AG04449 (cell line): ENCODE measurements around the gene PAGE2B.

Experiments
- CTCF ChIA-PET: fragments of 350-600 bp; formaldehyde crosslinking; extraction: SDS; loops from one replicate; lab custom pipeline; 2021; ENCODE audit warnings: antibody characterized with exemption; lab: Yijun Ruan, JAX
- POLR2A ChIA-PET: fragments of 400-600, 350-600 bp; formaldehyde crosslinking; extraction: SDS; loops from one replicate; lab custom pipeline; 2020; ENCODE audit warnings: antibody characterized with exemption, inconsistent platforms; lab: Yijun Ruan, JAX
- DNase-seq: peaks from one replicate; pipeline ENCODE4 v3.0.0-alpha.2; 2010; ENCODE audit warnings: low read depth, low spot score
- H3K4me3 ChIP-seq: 2 replicates; pipeline ENCODE4 v1.5.1; 2011; ENCODE audit warnings: low read depth, mild to moderate bottlenecking, control low read depth, low read length
- TF ChIP-seq, protein P1 (sequence below): IDR thresholded peaks from one replicate; pipeline ENCODE4 v1.5.1; 2011; ENCODE audit warnings: mild to moderate bottlenecking, moderate library complexity, low read length, control low read depth, inconsistent platforms; ENCODE audit not compliant: insufficient read depth; ENCODE audit errors: missing control alignments

Gene PAGE2B, protein sequence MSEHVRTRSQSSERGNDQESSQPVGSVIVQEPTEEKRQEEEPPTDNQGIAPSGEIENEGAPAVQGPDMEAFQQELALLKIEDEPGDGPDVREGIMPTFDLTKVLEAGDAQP

GRCh38 chrX:55074851-55075467, at the start of gene PAGE2B:
PAGE2B (plus strand) TSS chrX:55075030; CDS start chrX:55076042, 1,012 bp downstream.
- H3K4me3 ChIP-seq: no peak within 1 kb of the TSS
- POLR2A ChIA-PET: no interaction called here
- TF ChIP-seq, protein P1, sequence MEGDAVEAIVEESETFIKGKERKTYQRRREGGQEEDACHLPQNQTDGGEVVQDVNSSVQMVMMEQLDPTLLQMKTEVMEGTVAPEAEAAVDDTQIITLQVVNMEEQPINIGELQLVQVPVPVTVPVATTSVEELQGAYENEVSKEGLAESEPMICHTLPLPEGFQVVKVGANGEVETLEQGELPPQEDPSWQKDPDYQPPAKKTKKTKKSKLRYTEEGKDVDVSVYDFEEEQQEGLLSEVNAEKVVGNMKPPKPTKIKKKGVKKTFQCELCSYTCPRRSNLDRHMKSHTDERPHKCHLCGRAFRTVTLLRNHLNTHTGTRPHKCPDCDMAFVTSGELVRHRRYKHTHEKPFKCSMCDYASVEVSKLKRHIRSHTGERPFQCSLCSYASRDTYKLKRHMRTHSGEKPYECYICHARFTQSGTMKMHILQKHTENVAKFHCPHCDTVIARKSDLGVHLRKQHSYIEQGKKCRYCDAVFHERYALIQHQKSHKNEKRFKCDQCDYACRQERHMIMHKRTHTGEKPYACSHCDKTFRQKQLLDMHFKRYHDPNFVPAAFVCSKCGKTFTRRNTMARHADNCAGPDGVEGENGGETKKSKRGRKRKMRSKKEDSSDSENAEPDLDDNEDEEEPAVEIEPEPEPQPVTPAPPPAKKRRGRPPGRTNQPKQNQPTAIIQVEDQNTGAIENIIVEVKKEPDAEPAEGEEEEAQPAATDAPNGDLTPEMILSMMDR: no peak
- CTCF ChIA-PET: no interaction called here
- DNase-seq: no peak

GRCh38 chrX:55026143-55026542, 48.7 kb upstream of the PAGE2B start:
- no peak for DNase-seq
- ChIA-PET POLR2A (no interaction called here), CTCF (no interaction called here)
- H3K4me3 ChIP-seq: no peak overlapping the region
- TF ChIP-seq, protein P1: no peak

DNA sequence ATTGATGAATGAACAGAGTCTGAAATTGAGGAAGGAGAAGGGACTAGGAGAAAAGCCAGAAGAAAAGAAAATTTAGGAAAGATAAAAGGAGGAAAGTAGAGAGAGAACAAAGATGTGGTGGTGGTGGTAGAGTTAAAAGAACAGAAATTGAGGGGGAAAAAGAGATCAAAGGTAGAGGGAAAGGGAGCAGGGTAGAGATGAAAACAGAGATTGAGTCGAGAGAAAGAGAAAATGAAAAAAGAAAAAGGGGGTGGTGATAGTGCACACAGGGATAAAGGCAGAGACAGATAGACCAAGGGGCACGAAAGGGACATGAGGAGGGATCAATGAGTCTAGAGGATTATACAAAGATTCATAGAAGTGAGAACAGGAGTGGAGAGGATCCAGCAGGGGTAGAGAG, 48.0 kb upstream of the PAGE2B start:
- TF ChIP-seq, protein P1: no peak
- ChIA-PET CTCF (no interaction called here), POLR2A (no interaction called here)
- DNase-seq: no peak
- H3K4me3 ChIP-seq: no peak overlapping the region

GRCh38 chrX:55028040-55028439, 46.8 kb upstream of the PAGE2B start:
- ChIA-PET POLR2A (no interaction called here), CTCF (no interaction called here)
- no peak overlapping the region for H3K4me3 ChIP-seq
- TF ChIP-seq, protein P1: no peak
- DNase-seq: no peak

- TF ChIP-seq, protein P1: no peak
- no peak for DNase-seq
- CTCF ChIA-PET: no interaction called here
- POLR2A ChIA-PET: no interaction called here
- H3K4me3 ChIP-seq: no peak overlapping the region
Observed at GRCh38 chrX:55028611-55029010, 46.2 kb upstream of the PAGE2B start.

DNA sequence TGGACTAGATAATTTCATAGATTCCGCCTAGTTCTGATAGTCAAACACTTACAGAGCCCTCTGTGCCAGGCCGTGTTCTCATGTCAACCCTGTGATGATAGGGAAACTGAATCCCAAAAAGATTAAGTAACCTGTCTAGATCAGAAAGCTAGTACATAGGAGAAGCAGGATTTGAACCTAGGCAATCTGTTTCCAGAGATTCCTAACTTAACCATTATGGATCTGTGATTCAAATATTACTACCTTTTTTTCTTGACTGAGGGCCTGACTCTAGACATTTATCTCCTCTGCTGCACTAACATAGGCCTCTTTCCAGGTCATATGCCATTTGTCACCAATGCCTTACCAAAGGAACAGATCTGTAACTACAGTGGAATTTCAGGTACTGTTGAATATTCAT, 45.5 kb upstream of the PAGE2B start:
- DNase-seq: no peak
- POLR2A ChIA-PET: no interaction called here
- TF ChIP-seq, protein P1: no peak
- CTCF ChIA-PET: no interaction called here
- H3K4me3 ChIP-seq: no peak overlapping the region
